Stimulated activated CD4-positive, alpha-beta T cell treated with anti-CD3 and anti-CD28 coated beads, Interleukin-12 subunit alpha, Interleukin-12 subunit beta, amount 100 ng/mL, for 24 hours (primary cell): Measurements from ENCODE around the gene LRRC15.

Experiments used
- DNase-seq, 2 experiments: peaks; one replicate each; pipeline ENCODE4 v3.0.0-alpha.2; 2020; ENCODE audit warnings: low read depth in 2 of 2

LRRC15 gene

DNA sequence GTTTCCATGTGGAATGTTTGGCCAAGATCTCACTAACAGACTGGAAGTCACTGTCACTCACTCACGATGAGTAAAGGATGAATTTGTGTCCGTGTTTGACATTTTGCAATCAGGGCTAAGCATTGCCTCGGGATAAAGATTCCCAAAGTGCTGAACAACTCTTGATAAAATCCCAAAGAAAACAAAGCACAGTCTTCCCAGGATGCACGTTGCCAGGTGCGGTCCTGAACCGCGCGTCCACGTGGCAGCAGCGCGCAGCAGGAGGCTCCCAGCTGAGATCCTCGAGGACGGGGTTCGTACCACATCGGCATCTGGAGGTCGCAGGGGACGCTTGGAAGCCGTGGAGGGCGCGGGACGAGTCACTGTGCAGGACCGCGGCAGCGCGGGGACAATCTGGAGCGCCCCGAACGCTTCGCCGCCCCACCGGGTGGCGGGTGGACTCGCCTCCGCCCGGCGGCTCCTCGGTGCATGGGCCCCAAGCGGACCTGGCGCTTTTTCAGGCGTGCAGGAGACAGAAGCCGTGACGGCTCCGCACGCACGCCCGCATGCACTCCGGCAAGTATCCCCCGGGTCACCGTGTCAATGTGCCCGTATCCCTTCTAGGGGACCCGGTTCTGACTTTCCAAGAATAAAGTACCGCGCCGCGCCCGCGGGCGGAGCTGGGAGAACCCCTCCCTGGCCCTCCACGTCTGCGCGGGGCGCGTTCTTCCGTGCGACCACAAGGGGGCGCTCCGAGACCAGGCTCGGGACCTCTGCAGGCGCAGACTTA lies 36.1 kb downstream of the LRRC15 start:
- DNase-seq = peak; percentile 85 to 86

DNA sequence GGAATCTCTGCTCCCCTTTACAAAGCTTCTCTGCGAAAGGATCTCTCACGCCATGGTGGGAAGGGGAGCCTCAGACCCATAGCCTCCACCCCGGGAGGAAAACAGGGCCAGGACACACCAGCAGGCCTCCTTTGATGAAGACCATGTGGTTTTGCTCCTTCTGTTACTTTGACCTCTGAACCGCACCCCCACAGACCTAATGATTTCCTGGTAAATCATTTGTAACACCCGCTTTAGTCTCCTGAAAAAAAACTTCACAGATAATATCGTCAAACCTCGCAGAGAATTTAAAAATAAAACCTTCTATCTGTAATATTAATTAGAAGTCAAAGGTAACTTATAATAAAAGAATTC lies 36.7 kb downstream of the LRRC15 start:
- DNase-seq = no peak

DNA sequence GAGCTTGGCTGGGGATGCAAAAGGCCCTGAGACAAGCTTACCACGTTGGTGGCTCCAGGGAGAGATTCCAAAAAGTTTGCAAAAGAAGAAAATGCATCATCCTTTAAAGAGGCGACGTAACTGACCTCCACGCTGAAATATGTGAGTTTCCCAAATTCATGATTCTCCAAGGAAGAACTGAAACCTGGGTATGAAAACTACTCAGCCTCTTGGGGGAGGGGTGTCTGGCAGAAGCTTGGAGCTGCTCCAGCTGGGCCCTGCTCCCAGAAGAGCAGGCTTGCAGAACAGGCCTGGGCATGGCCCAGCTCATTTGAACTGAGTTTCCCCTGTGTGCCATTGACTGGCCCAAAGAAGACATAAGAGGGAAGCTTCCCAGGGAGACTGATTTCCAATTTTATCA lies 39.0 kb downstream of the LRRC15 start:
- no peak for DNase-seq

DNA sequence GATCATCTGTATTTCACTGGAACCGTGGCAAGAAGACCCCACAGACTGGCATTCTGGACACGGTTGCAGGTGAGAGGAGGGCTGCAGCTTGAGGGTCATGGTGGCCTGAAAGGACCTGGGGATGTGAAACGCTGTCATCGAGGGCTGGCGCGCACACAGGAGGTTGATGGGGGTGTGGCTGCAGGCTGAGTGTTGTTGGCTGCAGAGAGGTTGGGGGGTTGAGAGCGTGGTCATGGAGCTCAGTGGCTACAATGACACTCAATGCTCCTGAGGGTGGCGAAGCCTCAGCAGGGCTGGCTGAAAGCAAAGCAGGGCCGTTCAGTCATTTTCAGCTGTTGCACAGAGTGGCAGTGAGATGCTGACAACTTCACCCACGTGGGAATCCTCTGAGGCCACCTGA lies 39.4 kb downstream of the LRRC15 start:
- DNase-seq = no peak

DNA sequence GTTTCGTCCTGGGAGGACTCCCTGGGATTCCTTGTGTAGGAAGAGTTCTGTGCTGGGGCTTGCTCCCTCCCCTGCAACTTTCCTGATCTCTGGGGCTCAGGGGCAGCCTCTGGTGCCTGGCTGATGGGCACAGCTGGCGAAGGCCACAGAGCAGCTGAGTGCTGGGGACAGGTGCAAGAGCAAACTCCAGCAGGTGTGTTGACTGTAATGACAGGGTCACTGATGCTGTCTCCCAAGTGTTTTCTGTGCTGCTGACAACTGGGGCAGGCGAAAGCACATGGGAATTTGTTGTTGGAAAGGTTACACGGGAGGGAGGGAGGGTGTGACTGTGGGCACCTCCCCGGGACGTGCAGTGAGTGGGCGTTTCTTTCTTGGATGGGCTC lies 40.0 kb downstream of the LRRC15 start:
- no peak for DNase-seq

DNA sequence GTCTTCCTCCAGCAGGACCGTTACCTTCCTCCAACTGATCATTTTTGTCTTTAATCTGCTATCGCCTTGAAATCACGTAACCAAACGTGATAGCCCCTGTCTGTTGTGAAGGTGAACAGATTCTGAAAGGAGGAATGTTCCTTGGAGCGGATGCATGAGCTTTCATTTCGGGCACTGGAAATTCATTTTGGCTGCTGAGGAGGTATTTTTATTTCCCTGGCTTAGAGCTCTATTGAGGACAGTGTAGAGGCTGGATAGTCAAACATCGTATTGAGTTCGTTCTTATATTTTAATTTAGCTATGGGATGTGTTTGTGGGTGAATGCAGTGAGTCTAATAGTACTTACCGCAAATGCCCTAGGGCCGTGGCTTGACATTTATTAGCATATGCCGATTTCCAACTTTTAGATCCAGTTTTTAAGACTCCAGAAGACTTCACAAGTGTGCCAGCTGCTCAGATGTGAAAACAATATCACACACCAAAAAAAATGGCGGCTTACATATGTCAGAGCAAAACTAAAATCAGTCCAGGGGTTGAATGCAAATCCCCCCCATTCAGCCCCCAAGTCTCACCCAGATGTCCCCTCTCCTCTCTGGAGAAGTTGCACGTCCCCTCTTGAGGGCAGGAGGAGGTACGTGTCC lies 40.5 kb downstream of the LRRC15 start:
- DNase-seq = no peak

DNA sequence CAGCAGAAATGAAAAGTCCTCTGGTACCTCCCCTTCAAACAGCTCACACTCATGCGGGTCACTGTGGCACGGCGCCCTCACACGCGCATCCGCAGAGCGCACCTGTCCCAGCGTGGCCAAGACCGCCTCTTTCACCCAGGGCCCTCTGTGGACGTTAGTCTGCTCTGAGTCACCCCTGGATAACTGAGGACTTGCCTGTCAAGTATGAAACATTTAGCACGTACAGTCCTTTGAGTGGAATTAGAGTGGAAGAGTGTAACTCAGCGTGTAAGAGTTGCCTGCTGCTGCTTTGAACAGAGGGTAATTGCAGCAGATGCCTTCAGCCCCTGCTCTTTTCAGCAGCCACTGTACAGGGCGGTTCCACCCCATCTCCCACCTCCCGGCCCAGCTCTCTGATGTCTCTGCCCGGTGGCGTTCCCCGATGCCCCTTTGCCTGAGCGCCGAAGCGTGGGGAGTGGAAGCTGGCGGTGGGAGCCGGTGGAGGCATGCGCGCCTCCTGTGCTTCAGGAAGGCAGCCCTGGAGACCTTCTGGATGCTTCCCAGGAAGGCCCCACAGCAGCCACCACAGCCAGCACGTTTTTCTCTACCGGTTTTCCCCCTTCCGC lies 41.4 kb downstream of the LRRC15 start:
- no peak for DNase-seq

DNA sequence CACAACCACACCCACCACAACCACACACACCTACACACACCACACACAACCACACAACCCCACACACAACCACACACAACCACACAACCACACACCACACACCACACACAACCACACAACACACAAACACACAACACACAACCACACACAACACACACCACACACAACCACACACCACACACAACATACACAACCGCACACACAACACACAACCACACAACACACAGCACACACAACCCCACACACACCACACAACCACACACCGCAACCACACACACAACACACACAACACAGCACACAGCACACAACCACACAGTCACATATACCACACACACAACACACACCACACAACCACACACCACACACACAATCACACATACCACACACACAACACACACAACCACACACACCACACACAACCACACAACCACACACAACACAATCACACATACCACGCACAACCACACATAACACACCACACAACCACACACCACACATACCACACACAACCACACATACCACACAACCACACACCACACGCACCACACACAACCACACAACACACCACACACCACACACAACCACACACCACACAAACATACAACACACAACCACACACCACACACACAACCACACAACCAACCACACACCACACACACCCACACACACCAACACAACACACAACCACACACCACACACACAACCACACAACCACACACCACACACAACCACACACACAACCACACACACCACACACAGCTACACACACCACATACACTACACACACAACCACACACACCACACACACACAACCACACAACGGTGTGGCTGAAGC lies 42.1 kb downstream of the LRRC15 start:
- DNase-seq = no peak

DNA sequence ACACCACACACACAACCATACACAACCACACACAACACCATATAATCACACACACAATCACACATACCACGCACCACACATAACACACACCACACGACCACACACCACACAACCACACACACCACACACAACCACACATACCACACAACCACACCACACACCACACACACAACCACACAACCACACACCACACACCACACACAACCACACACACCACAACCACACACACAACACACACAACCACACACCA lies 42.6 kb downstream of the LRRC15 start:
- DNase-seq = no peak

DNA sequence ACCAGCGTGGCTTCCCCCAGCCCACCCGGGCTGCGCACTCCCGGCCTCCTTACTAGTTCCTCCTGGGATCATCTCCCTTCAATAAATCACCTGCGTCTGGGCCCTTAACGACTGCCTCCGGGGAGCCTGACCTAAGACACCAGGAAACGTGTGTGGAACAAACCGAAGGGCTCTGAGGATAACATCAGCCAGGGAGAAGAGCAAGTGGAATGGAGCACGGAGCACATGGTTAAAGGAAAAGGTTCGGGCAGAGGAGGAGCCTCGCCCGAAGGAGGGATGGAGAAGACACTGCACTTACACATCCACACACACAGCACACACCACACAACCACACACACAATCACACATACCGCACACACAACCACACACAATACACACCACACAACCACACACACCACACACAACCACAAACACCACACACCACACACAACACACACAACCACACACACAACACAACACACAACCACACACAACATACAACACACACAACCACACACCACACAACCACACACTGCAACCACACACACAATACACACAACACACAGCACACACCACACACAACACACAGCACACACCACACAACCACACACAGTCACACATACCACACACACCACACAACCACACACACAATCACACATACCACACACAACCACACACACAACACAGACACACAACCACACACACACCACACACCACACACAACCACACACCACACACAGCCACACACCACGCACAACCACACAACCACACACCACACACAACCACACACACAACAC lies 43.2 kb downstream of the LRRC15 start:
- no peak for DNase-seq

DNA sequence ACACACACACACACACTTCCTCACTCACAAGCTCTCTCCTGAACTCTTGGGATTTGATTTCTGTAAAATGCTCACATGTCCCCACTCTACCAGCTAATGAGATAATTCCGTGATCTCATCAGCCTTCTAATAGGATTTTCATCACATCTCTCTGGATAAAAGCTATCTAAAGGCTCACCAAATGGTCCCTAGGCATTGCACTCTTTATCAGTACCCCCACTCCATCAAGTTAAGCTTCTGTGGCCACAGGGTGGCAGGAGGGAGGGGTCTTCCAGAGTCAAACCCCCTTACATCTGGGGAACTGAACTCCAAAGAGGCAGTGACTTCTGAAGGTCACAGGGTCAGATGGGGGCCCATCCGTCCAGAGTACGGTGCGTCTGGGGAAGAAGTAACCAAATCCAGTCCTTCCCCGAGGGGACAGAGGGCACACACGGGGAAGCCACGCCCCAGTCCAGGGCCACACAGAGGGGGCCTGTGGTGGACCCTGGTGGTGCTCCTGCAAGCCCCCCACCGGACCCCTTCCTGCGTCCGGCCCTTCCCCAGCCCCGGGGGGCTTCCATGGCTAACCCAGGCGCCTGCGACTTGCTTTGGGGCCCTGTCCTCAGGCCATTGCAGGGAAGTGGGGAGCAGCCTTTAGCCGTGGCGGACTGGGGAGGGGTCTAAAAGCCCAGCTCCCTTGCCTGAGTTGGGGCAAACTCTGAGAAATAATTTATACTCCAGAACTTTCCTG lies 44.0 kb downstream of the LRRC15 start:
- no peak for DNase-seq

DNA sequence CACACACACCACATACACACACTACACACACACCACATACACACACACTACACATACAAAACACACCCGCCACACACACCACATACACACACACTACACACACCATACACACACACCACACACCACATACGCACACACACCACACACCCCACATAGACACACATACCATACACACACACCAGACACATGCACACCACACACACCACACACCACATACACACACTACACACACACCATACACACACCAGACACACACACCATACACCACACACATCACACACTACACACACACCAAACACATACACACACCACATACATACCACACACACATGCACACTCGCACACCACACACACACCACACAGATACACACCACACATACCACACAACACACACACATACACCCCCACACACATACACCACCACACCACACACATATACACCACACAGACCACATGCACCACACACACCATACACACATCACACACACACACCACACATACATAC lies 44.7 kb downstream of the LRRC15 start:
- no peak for DNase-seq

DNA sequence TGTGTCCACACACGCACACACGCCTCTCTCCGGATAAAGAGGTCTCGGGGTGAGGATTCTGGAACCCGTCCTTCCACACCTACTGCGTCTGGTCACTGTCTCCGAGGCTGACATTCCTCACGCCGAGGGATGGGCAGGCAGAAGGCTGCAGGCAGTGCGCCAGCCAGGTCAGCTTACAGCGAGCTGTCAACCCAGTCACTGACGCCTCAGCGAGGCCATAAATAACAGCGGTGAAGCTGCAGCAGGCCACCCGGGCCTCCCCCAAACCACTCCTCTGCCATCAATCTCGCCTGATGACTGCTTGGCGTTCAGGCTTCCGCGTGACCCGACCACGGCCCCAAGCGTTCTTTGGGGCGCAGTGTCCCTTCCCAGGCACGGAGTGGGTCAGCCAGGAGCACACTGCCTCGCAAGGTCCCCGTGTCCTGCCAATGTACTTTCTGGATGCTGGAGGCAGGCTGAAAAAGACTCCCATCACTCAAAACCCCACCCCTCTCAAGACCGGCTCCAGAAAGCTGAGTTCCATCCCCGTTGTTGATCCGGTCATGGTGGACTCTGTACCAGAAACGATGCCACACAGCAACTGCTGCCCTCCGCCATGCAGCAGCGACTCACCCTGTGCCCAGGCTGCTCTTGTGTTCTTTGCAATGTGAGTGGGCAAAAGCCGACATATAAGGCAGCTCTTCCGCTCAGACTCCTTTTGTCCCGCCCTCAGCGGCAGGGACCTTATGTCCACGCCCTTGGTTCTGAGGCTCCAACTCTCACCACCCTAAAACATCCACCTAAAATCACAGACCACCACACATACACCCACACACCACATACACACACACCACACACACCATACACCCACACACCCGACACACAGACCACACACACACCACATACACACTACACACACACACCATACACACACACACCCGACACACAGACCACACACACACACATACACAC lies 45.5 kb downstream of the LRRC15 start:
- DNase-seq = no peak

DNA sequence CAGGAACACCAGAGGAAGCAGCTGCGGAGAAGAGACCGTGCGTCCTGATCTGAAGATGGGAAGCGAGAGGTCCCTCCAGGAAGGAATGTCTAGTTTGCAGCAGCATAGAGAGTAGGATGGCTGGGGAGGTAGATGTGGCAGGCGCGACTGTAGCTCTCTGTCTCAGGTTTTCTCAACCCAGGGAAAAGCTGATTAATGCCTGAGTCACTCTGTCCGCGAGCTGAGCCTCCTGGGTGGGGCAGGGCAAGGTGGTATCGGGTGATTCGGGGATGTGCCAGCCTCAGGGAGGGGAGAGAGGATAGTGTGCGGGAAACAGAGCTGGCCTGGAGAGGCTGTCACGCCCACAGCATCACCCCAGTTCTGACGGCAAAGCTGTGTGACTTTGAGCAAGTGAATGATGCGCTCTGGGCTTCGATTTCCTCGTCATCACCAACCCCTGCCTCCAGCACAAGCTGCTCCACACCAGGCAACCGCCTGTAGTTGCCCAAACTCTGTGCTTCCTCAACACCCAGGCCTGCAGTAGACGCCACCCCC lies 46.8 kb downstream of the LRRC15 start:
- no peak for DNase-seq

DNA sequence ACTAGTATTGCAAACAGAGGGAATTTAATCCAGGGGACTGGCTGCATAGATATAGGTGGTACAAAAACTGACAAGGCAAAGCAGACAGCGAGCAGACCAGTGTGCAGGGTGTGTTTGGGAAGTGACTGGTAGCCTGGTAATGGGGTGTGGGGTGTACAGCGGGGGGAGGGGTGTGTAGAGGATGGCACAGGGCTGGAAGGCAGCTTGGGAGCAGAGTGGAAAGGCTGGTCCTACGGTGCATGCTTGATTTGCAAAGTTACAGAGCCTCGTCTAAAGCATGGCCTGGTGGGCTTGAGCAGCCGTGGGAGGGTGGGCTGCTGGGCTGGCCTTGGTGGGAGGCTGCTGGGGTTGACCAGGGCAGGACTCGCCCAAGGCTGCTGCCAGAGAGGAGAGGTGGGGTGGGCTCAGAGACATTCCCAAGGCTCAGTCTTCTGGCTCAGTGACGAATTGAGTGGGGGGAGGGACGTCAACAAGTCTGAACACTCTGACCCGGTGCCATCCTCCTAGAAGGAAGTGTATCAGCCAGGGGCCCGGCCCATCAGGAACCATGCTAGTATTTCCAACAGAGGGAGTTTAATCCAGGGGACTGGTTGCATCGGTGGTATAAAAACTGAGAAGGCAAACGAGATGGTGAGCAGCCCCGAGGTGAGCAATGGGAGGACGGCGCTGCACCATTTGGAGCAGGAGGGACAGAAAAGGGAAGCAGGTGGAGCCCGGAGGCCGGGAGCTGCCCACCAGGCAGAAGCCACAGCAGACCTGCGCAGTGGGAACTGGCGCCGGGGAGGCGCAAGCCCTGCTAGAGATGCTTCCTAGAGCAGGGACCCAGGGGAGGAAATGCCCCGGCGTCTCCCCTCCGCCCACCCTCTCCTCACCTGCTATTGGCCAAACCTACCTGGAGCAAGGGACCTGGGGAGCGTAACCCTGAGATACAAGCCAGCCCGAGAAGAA lies 47.6 kb downstream of the LRRC15 start:
- DNase-seq = no peak

DNA sequence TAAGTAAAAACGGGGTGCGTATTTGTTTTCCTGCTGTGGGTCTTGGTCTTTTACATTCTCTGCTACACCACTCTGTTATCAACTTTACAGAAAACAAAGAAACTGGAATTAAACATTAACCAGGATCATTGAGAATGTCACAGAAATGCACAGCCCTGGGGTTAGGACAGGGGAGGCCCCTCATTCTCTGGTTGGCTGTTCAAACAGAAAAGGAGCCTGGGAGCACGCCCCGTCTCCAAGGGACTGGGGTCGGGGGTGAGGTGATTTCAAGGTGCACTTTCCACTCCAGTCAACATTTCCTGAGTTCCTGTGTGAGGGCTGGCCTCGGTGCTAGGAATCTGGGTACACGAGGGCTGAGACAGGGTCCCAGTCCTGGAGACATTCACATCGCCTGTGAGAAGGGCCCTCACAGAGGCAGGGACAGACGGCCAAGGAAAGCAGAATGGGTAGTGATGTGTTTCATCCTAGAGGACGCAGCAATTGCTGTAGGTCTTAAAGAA lies 48.7 kb downstream of the LRRC15 start:
- no peak for DNase-seq

DNA sequence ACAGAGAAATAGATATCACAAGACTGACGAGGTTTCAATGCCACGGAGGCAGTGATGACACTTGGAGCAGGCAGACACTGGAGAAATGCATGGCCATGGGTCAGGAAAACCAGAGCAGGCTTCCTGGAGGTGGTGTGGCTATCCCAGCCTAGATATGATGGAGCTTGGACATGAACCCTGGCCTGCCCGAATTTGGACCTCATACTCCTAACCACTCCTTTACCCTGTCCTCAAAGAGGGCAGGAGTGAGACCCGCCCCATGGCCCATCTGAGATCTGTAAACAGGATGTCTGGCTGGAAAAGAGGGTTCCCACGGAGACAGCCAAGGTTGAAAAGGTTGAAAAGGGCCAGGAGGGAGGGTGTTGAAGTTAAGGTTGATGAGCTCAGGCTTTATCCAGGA lies 49.4 kb downstream of the LRRC15 start:
- no peak for DNase-seq

DNA sequence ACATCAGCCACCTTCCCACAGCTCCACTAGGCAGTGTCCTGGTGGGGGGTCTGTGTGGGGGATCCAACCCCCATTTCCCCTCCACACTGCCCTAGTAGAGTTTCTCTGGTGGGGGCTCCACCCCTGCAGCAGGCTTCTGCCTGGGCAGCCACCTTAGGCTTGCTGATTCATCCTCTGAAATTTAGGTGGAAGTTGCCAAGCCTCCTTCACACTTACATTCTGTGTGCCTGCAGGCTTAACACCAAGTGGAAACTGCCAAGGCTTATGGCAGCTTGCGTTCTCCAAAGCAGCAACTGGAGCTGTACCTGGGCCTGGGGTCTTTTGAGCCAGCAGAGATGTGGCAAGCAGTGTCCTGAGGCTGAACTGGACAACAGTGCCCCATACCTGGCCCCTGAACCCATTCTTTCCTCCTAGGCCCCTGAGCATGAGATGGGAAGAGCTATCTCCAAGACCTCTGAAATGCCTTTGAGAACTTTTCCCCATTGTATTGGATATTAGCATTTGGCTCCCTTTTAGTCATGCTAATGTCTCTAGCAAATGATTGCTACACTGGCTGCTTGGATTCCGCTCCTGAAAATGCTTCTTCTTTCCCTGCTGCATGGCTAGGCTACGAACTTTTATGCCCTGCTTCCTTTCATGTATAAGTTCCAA lies 50.9 kb downstream of the LRRC15 start:
- DNase-seq = no peak
